ENCODE results near the gene B4GALT1.
"Not testable (repeated sequence)": the region's sequence is repeated elsewhere in the genome, so short reads cannot be mapped to it uniquely, and the experiment has no call there.

B4GALT1 gene

GRCh38 chr9:33101104-33101951 is 65.8 kb downstream of the B4GALT1 start:
- DNase-seq (ENCODE audit: low read depth) = no peak

GRCh38 chr9:33099754-33100153 is 67.4 kb downstream of the B4GALT1 start:
- no peak for DNase-seq (ENCODE audit: low read depth)

GRCh38 chr9:33097192-33097591 is 69.9 kb downstream of the B4GALT1 start:
- no peak for DNase-seq (ENCODE audit: low read depth)

GRCh38 chr9:33092634-33093033 is 74.5 kb downstream of the B4GALT1 start:
- DNase-seq (ENCODE audit: low read depth) = no peak

GRCh38 chr9:33085672-33086071 is 81.5 kb downstream of the B4GALT1 start:
- not testable (repeated sequence) for DNase-seq (ENCODE audit: low read depth)

- no peak for DNase-seq (ENCODE audit: low read depth)
Observed at GRCh38 chr9:33082538-33083326, 84.4 kb downstream of the B4GALT1 start.

GRCh38 chr9:33082128-33082527 is 85.0 kb downstream of the B4GALT1 start:
- DNase-seq (ENCODE audit: low read depth) = no peak

GRCh38 chr9:33081128-33081851 is 85.8 kb downstream of the B4GALT1 start:
- peak; percentile 33 for DNase-seq (ENCODE audit: low read depth)

GRCh38 chr9:33080534-33080933 is 86.6 kb downstream of the B4GALT1 start:
- no peak for DNase-seq (ENCODE audit: low read depth)

GRCh38 chr9:33076046-33077004 is 90.8 kb downstream of the B4GALT1 start, which contains the start of gene SMU1:
Gene SMU1, minus strand, starts transcription at chr9:33076674. Its CDS starts 66 bp downstream, at chr9:33076608.
- DNase-seq (ENCODE audit: low read depth) = peak; percentile 90

GRCh38 chr9:33068991-33069390 is 98.1 kb downstream of the B4GALT1 start:
- DNase-seq (ENCODE audit: low read depth) = no peak

GRCh38 chr9:33065157-33066076 is 101.7 kb downstream of the B4GALT1 start:
- no peak for DNase-seq (ENCODE audit: low read depth)
